Rectal smooth muscle tissue (tissue), 1 donor: ENCODE measurements around the gene IRAK1.

Experiments used
- H3K27ac ChIP-seq: one replicate; pipeline ENCODE4 v1.7.0; 2013; ENCODE audit warnings: low read depth, low read length, inconsistent platforms
- H3K27me3 ChIP-seq: one replicate; pipeline ENCODE4 v1.7.0; 2013; ENCODE audit warnings: low read length; ENCODE audit not compliant: control insufficient read depth, insufficient read depth
- H3K36me3 ChIP-seq: one replicate; pipeline ENCODE4 v1.7.0; 2013; ENCODE audit warnings: low read length; ENCODE audit not compliant: control insufficient read depth, insufficient read depth
- H3K4me1 ChIP-seq: one replicate; pipeline ENCODE4 v1.7.0; 2013; ENCODE audit warnings: low read length; ENCODE audit not compliant: control insufficient read depth, insufficient read depth
- H3K4me3 ChIP-seq: one replicate; pipeline ENCODE4 v1.7.0; 2013; ENCODE audit warnings: low read length
- H3K9ac ChIP-seq: one replicate; pipeline ENCODE4 v1.7.0; 2013; ENCODE audit warnings: low read length

Gene IRAK1

DNA sequence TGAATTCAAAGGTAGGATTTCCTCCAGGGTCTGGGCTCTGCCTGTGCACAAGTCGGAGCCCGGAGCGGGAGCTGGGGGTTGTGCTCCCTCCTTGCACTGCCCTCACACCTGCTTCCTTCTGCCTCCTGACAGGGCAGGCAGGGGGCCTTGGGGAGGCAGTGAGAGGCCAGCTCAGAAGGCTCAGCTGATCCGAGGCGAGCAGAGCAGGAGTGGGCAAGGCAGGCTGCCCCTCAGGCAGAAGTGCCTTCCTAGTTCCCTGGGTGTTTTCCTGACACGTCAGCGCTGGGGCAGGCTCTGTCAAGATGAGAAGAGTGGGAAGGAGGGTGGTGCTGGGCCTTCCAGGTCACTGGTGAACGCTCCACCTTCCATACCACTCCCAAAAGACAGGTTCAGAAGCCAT is 5.5 kb upstream of the IRAK1 start:
- no peak overlapping the region for H3K9ac ChIP-seq
- H3K27me3 ChIP-seq = peaks cover 7% of the 10 kb centered on the region
- H3K27ac ChIP-seq = no peak overlapping the region
- H3K36me3 ChIP-seq = no peaks in the 10 kb centered on the region
- no peaks in the 10 kb centered on the region for H3K4me1 ChIP-seq
- no peak overlapping the region for H3K4me3 ChIP-seq

DNA sequence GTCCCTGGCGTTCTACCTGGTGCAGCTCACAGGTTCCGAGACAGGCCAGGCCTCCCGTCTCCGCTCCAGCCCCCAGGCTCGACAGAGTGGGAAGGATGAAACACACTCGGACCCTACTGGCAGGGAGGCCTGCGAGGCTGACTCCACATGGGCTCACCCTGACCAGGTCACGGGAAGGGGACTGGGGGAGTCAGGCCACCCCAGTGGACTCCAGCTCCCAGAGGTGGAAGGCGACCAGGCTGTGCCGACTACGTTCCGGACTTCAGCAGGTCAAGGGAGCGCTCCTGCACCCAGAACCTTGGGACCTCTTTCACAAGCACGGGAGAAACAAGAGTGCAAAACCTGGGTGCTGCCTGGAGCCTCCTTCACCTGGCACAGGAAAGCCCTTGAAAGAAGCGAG is 4.6 kb upstream of the IRAK1 start:
- Histone ChIP-seq H3K4me1 (no peaks in the 10 kb centered on the region), H3K27me3 (peaks cover 4% of the 10 kb centered on the region), H3K4me3 (no peak overlapping the region), H3K36me3 (no peaks in the 10 kb centered on the region), H3K9ac (no peak overlapping the region), H3K27ac (no peak overlapping the region)

DNA sequence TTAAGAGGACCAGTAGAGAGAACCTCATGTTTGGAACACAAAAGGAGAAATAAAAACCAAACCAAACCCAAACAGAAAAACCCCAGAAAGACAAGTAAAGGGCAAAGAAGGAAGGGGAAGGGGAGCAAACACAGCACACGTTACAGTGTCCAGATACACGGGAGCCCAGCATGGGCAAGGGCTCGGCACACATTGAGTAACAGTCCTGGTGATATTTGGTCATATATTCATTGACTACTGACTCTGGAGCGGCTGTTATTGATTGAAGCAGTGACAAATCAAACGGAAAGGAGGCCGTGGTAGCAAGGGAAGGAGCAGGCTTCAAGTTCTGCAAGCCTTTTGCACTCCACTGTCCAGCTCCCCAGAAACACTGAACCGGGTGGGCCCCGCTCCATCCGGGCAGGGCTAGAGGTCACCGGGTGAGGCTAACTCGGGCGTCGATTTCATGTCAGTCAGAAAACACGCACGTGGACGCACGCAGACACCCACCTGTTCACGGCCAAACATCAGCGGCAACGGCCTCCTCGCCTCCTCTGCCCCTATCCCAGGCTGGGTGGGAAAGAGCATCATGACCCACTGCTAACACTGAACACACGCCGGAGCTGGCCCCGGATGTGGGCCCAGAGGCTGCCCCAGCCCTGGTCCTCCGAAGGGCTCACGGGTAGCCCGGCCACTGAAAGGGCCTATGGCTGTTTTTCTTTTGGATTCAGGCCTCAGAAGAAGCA is 3.7 kb upstream of the IRAK1 start:
- peaks cover 3% of the 10 kb centered on the region for H3K27me3 ChIP-seq
- H3K27ac ChIP-seq = no peak overlapping the region
- H3K4me1 ChIP-seq = no peaks in the 10 kb centered on the region
- no peak overlapping the region for H3K4me3 ChIP-seq
- H3K9ac ChIP-seq = no peak overlapping the region
- no peaks in the 10 kb centered on the region for H3K36me3 ChIP-seq

DNA sequence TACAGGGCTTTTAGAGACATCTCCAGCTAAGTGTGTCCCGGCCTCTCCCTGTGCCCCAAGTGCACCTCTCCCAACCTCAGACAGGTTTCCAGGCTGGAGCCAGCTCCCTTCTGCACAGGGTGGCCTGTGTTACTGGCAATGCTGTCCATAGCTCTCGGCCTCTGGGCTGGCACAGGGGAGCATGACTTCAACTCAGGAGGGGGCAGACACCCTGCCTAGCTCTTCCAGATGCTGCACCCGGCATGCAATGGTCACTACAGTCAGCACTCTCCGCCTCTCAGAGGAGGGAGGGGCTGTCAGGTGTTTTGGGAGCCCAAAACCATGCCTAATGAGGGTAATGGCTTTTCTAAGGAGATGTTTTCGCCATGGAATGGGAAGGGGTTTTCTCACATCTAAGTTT is 2.4 kb upstream of the IRAK1 start:
- Histone ChIP-seq H3K27ac (no peak overlapping the region), H3K27me3 (peaks cover 2% of the 10 kb centered on the region)

DNA sequence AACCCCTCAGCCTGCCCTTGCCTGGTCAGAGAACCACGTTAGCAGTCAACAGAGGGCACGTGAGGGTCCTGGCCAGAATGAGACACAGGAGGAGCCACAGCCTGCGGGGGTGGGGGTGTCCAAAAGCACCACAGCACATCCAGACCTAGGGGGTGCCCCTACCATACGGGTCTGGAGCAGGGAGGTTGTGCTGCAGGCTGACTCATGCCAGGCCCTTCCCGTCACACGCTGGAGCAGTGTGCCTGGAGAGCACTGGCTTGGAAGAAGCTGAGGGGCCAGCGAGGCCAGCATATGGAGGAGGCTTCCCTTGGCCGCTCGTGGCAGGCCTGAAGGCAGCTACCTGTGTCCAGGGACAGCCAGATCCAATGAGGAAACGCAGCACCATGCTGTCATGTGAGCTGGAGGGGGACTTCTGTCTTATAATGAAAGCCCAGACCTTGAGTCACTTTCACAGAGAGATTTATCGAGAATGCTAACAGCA is 1.5 kb upstream of the IRAK1 start:
- Histone ChIP-seq H3K4me3 (no peak overlapping the region), H3K27ac (peak overlapping the region; percentile 71), H3K36me3 (no peaks in the 10 kb centered on the region), H3K27me3 (peaks cover 2% of the 10 kb centered on the region), H3K9ac (no peak overlapping the region), H3K4me1 (no peaks in the 10 kb centered on the region)

More for the DNA sequence above, 2.4 kb upstream of the IRAK1 start:
- H3K4me3 ChIP-seq = no peak overlapping the region
- H3K36me3 ChIP-seq = no peaks in the 10 kb centered on the region
- no peaks in the 10 kb centered on the region for H3K4me1 ChIP-seq
- H3K9ac ChIP-seq = no peak overlapping the region

DNA sequence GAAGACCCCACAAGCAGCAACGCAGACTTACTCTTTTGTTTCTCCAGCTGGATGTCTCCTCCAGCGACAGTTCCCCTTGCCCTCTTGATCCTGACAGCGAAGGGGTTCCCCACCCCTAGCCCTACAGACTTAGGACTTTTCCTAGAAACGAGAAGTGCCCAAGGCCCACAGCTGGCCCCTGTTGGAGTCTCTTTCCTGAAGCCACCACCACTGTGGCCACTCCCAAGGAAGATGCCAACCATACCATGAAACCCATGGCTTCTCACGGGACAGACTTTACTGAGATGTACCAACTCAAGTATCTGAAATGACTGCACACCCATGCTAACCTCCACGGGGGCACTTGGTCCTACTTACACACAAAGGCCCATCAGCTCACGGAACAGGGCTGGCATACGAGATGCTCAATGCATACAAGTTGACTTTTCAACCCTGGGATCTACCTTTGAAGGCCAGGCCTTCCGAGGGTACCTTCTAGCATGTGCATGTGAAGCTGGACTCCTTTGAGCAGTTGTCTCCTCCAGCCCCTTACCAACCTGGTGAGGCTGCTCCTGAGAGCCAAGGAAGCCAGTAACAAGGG is 924 bp upstream of the IRAK1 start:
- Histone ChIP-seq H3K9ac (peak overlapping the region; percentile 10), H3K4me3 (peak overlapping the region; percentile 61), H3K27ac (peak overlapping the region; percentile 71), H3K36me3 (no peaks in the 10 kb centered on the region), H3K27me3 (peaks cover 2% of the 10 kb centered on the region), H3K4me1 (no peaks in the 10 kb centered on the region)

DNA sequence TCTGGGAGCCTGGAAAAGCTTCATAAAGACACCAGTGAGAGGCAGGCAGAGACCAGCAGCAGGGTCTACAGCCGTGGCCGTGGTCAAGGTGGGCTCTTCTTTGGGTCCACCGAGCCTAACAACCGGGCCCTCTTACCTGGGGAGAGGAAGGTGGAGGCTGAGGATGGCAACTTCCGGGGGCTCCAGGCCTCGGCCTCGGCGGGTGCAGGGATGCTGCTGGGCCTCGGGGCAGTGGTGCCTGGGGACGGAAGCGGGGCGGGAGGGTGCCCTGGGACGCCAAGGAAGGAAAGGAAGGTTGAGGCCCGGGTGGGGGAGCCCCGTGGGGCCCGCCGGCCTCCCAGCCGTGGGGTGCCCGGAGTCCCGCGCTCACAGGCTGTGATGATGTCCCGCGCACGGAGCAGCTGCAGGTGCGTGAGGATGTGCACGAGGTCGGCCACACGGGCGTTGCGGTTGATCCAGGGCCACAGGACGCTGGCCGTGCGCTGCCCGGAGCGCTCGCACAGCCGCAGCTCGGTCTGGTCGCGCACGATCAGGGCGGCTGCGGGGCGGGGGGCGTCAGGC is 561 bp downstream of the IRAK1 start:
- Histone ChIP-seq H3K4me3 (peak overlapping the region; percentile 61), H3K36me3 (no peaks in the 10 kb centered on the region), H3K9ac (no peak overlapping the region), H3K27ac (peak overlapping the region; percentile 65), H3K4me1 (no peaks in the 10 kb centered on the region), H3K27me3 (peaks cover 2% of the 10 kb centered on the region)

DNA sequence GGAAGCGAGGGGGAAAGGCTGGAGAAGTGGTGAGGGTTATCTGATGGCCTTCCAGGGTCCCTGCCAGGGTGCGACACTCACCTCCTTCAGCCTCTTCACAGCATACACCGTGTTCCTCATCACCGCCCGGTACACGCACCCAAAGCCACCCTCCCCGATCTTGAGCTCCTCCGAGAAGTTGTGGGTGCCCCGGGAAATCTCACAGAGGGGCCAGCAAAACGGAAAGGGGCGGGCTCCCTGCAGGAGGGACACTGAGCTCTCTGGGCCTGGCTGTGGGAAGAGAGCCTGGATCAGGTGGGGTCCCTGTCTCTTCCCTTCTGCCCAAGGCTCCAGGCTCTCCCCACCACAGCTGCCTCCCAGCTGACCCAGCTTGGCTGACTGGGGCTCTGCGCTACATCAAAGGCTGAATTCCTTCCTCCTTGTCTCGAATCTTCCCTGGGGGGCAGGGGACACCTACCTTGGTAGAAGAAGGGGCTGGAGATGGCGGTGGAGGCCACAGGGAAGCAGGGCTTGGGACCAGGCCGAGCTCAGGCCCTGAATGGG is 1.1 kb downstream of the IRAK1 start:
- H3K4me3 ChIP-seq = peak overlapping the region; percentile 61
- no peaks in the 10 kb centered on the region for H3K36me3 ChIP-seq
- peaks cover 2% of the 10 kb centered on the region for H3K27me3 ChIP-seq
- no peak overlapping the region for H3K27ac ChIP-seq
- no peak overlapping the region for H3K9ac ChIP-seq
- no peaks in the 10 kb centered on the region for H3K4me1 ChIP-seq

DNA sequence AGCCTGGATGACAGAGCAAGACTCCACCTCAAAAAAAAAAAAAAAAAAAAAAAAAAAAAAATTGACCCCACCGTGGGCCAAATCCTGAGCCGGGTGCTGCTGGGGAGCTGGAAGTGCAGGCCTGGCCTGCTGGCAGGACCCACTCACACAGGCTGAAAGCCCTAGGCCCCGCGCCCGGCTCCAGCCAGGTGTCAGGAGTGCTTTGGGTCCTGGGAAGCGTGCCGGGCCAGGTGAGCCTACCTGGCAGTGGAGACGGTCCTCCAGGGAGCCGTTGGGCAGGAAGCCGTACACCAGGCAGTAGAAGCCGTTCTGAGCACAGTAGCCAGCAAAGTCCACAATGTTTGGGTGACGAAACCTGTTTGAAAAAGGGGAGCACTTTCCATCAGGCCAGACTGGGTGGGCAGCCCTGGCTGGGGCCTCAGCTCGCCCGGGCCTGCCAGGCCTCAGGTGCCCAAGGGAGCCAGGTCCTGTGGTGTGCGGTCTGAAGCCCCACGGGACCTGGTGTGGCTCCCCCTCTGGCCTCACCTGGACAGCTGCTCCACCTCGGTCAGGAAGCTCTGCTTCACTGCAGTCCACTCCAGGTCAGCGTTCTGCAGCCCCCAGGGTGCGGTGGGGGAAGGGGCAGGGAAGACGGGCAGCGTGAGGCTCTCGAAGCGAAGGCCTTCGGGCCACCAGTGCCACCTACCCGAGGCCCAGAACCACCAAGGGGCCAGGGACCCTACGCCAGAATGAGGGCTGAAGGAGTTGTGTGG is 1.8 kb downstream of the IRAK1 start:
- Histone ChIP-seq H3K4me3 (no peak overlapping the region), H3K9ac (no peak overlapping the region), H3K27ac (no peak overlapping the region), H3K4me1 (no peaks in the 10 kb centered on the region), H3K27me3 (peaks cover 2% of the 10 kb centered on the region), H3K36me3 (no peaks in the 10 kb centered on the region)

DNA sequence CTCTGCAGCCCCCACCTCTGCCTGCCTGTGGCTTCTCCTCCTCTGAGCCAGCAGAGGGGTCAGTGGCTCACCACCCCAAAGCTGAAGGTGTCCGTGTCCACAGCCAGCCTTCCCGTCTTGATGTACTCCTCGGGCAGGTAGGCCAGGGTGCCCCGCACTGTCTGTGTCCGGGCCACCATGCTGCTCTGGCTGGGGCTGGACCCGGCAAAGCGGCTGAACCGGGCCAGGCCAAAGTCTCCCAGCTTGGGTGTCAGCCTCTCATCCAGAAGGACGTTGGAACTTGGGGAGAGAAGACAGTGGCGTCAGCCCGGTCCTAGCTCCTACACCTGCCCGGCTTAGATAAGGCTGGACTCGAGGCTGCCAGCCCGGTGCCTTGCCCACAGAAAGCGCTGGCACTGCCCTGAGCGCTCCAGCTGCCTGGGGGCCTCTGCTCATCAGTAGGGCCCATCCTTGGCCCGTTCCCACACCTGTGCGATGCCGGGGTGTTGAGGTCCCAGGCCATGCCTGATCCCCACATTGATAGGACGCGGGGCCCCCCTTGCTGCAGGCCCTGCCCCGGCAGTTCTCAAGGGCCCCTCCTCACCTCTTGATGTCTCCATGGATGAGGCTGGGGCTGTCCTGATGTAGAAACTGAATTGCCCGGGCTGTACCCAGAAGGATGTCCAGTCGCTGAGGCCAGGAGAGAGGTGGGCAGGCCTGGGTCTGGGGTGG is 3.2 kb downstream of the IRAK1 start:
- peaks cover 6% of the 10 kb centered on the region for H3K27me3 ChIP-seq
- H3K9ac ChIP-seq = no peak overlapping the region
- no peak overlapping the region for H3K27ac ChIP-seq
- H3K36me3 ChIP-seq = peaks cover 2% of the 10 kb centered on the region
- H3K4me3 ChIP-seq = no peak overlapping the region
- H3K4me1 ChIP-seq = no peaks in the 10 kb centered on the region

DNA sequence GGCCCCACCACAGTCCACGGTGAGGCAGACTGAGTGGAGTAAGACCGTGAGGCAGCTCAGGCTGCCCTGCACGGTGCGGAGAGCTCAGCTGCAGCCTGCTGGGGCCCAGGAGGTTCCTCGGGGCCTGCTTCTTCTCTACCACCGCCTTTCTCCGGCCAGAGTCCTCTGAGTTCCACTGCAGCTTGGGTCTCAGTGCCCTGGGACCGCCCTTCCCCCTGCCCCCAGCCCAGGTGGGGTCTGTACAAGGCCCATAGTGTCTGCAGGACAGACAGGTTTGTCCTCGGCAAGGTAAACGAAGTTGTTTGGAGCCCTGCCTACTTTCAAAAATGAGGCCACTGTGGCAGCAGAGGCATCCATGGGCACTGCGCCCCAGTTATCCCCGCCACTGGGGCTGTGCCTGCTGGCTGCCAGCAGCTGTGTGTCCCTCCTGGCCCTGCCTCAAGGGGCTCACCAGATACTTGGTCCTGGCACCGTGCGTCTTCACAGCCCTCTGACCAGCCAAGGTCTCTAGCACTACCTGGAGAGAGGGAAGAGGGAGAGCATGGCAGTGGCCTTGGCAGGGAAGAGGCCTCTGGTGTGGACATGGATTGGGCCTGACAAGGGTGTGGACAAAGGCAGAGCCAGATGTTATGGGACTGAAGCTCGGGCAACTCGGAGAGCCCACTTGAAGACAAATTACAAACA is 4.0 kb downstream of the IRAK1 start:
- Histone ChIP-seq H3K27ac (no peak overlapping the region), H3K4me1 (no peaks in the 10 kb centered on the region), H3K27me3 (peaks cover 6% of the 10 kb centered on the region), H3K9ac (no peak overlapping the region), H3K4me3 (no peak overlapping the region), H3K36me3 (peaks cover 4% of the 10 kb centered on the region)
